SU-DHL-6 (cell line): ENCODE results near the gene SOX4.

Experiments used
- H2AFZ ChIP-seq: fragments of 200-600 bp; sonication (generic); 2 replicates; pipeline ENCODE4 v1.6.1; 2014; ENCODE audit warnings: low read depth, mild to moderate bottlenecking, moderate library complexity, mixed read lengths, antibody characterized with exemption, low read length; ENCODE audit not compliant: severe bottlenecking
- H3F3A ChIP-seq: fragments of 200-600 bp; shearing (Covaris generic); 2 replicates; pipeline ENCODE4 v1.6.0; 2016; ENCODE audit warnings: antibody characterized with exemption, mild to moderate bottlenecking; ENCODE audit not compliant: insufficient read depth
- H3K27ac ChIP-seq: fragments of 200-600 bp; sonication (generic); 2 replicates; pipeline ENCODE4 v1.5.1; 2016; ENCODE audit warnings: low read depth, mild to moderate bottlenecking, low read length, moderate library complexity, mixed read lengths
- H3K27me3 ChIP-seq: fragments of 200-600 bp; sonication (generic), shearing (Covaris generic); 2 replicates; pipeline ENCODE4 v1.6.0; 2014; ENCODE audit warnings: mild to moderate bottlenecking, low read length
- H3K36me3 ChIP-seq: fragments of 200-600 bp; sonication (generic); 2 replicates; pipeline ENCODE4 v1.6.1; 2014; ENCODE audit warnings: mild to moderate bottlenecking, low read length, mixed read lengths
- H3K4me2 ChIP-seq: fragments of 300-600, 200-600 bp; shearing (Covaris generic), sonication (generic); 2 replicates; pipeline ENCODE4 v1.6.0; 2014; ENCODE audit warnings: low read length, low read depth, mild to moderate bottlenecking; ENCODE audit not compliant: poor library complexity, severe bottlenecking
- H3K4me3 ChIP-seq: fragments of 200-600 bp; sonication (generic); 2 replicates; pipeline ENCODE4 v1.5.1; 2014; ENCODE audit warnings: antibody characterized with exemption, low read length, mild to moderate bottlenecking, mixed read lengths; ENCODE audit not compliant: insufficient read depth, poor library complexity, severe bottlenecking
- H3K79me2 ChIP-seq: fragments of 200-600 bp; sonication (generic); 2 replicates; pipeline ENCODE4 v1.6.1; 2014; ENCODE audit warnings: mild to moderate bottlenecking, low read length, moderate library complexity; ENCODE audit not compliant: insufficient read depth
- H3K9ac ChIP-seq: fragments of 200-600 bp; sonication (generic); 2 replicates; pipeline ENCODE4 v1.7.0; 2014; ENCODE audit warnings: mild to moderate bottlenecking, low read length
- H3K9me2 ChIP-seq: fragments of 200-600 bp; sonication (generic); replicated peaks from 2 replicates; pipeline ENCODE4 v1.6.1; 2014; ENCODE audit warnings: low read length; ENCODE audit not compliant: insufficient read depth
- H3K9me3 ChIP-seq: fragments of 200-600 bp; sonication (generic); 2 replicates; pipeline ENCODE4 v1.6.1; 2014; ENCODE audit warnings: low read length, mixed read lengths; ENCODE audit not compliant: insufficient read depth
- H4K20me1 ChIP-seq: fragments of 200-600 bp; sonication (generic); 2 replicates; pipeline ENCODE4 v1.6.1; 2014; ENCODE audit warnings: low read depth, mild to moderate bottlenecking, antibody characterized with exemption, low read length, moderate library complexity, mixed read lengths
- EZH2phosphoT487 ChIP-seq: fragments of 200-600 bp; sonication (generic), shearing (Covaris generic); conservative IDR thresholded peaks from 2 replicates; pipeline ENCODE4 v1.6.1; 2018; ENCODE audit warnings: mild to moderate bottlenecking, antibody characterized with exemption, low read length, moderate library complexity, mixed read lengths
- TF ChIP-seq, protein P1 (sequence below): fragments of 200-600 bp; sonication (generic); IDR thresholded peaks from one replicate; pipeline ENCODE4 v1.5.1; 2017; ENCODE audit warnings: antibody characterized with exemption, mild to moderate bottlenecking, low read length, moderate library complexity; ENCODE audit not compliant: insufficient read depth, poor library complexity, severe bottlenecking

SOX4 gene

DNA sequence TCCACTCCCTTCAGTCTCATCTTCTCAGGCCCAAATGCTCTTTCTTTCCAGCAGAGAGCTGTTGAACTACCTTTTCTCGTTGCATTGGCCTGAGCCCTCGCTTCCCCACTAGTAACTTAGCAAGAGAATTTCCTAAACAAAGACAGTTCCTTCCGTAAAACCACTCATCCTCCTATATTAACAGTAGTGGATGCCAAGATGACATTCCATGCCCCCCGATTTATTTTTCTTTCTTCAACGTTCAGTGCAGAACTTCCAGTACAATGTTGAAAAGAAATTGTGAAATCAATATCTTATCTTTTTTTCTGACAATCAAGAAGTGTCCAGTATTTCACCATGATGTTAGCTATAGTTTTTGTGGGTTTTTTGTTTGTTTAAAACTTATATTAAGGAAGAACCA lies 45.8 kb downstream of the SOX4 start:
- Histone ChIP-seq H3K4me3 (no peak overlapping the region), H3K4me2 (no peak overlapping the region), H2AFZ (no peak overlapping the region), H3K79me2 (no peaks in the 10 kb centered on the region), H3K9ac (no peak overlapping the region), H3K9me2 (no peaks in the 10 kb centered on the region), H3K27ac (no peak overlapping the region), H3F3A (no peaks in the 10 kb centered on the region), H4K20me1 (no peaks in the 10 kb centered on the region; the same call in 1 of the 2 replicates), H3K9me3 (no peaks in the 10 kb centered on the region), H3K27me3 (no peaks in the 10 kb centered on the region), H3K36me3 (no peaks in the 10 kb centered on the region)
- TF ChIP-seq EZH2phosphoT487: no peak
- TF ChIP-seq, protein P1, sequence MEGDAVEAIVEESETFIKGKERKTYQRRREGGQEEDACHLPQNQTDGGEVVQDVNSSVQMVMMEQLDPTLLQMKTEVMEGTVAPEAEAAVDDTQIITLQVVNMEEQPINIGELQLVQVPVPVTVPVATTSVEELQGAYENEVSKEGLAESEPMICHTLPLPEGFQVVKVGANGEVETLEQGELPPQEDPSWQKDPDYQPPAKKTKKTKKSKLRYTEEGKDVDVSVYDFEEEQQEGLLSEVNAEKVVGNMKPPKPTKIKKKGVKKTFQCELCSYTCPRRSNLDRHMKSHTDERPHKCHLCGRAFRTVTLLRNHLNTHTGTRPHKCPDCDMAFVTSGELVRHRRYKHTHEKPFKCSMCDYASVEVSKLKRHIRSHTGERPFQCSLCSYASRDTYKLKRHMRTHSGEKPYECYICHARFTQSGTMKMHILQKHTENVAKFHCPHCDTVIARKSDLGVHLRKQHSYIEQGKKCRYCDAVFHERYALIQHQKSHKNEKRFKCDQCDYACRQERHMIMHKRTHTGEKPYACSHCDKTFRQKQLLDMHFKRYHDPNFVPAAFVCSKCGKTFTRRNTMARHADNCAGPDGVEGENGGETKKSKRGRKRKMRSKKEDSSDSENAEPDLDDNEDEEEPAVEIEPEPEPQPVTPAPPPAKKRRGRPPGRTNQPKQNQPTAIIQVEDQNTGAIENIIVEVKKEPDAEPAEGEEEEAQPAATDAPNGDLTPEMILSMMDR: no peak
